Neutrophil (primary cell): Measurements from ENCODE around the gene FES.
"Not testable (repeated sequence)": the region's sequence is repeated elsewhere in the genome, so short reads cannot be mapped to it uniquely, and the experiment has no call there.

Source experiments
- H3K27ac ChIP-seq: fragments of 200-600 bp; sonication (generic); 2 replicates; pipeline ENCODE4 v1.5.1; 2016; ENCODE audit warnings: mild to moderate bottlenecking, moderate library complexity
- H3K27me3 ChIP-seq: fragments of 200-600 bp; sonication (generic); 2 replicates; pipeline ENCODE4 v1.6.0; 2016; ENCODE audit warnings: mild to moderate bottlenecking
- H3K36me3 ChIP-seq: fragments of 200-600 bp; sonication (generic); 2 replicates; pipeline ENCODE4 v1.5.1; 2017
- H3K4me1 ChIP-seq, 2 experiments: fragments of 200-600 bp in 1 of 2; sonication (generic) in 1 of 2; 1 replicate in 1 of 2; 2 replicates in 1 of 2; pipeline versions ENCODE4 v1.5.1 to v1.6.1; 2013 to 2016; ENCODE audit warnings: low read depth in 1 of 2, low read length in 1 of 2, mild to moderate bottlenecking in 1 of 2, moderate library complexity in 1 of 2; ENCODE audit not compliant: control insufficient read depth in 1 of 2, insufficient read depth in 1 of 2
- H3K4me3 ChIP-seq, 2 experiments: fragments of 200-600 bp in 1 of 2; sonication (generic) in 1 of 2; 1 replicate in 1 of 2; 2 replicates in 1 of 2; pipeline ENCODE4 v1.5.1; 2013 to 2016; ENCODE audit warnings: low read depth in 1 of 2, low read length in 1 of 2, mild to moderate bottlenecking in 1 of 2, moderate library complexity in 1 of 2
- H3K9me3 ChIP-seq: fragments of 200-600 bp; sonication (generic); 2 replicates; pipeline ENCODE4 v1.5.1; 2016
- CTCF ChIP-seq: fragments of 200-600 bp; sonication (generic); IDR thresholded peaks from 2 replicates; pipeline ENCODE4 v1.5.1; 2016; ENCODE audit warnings: antibody characterized with exemption

The FES gene

GRCh38 chr15:90917569-90917968, 33.3 kb downstream of the FES start:
- TF ChIP-seq CTCF: no peak

GRCh38 chr15:90918034-90918788, 33.9 kb downstream of the FES start:
- peaks cover 53% of the 10 kb centered on the region in 2 experiments for H3K4me1 ChIP-seq
- peak overlapping the region; percentile 94 for H3K27ac ChIP-seq
- no peaks in the 10 kb centered on the region for H3K27me3 ChIP-seq
- no peak for TF ChIP-seq CTCF
- H3K4me3 ChIP-seq: no peak overlapping the region
- peaks cover 66% of the 10 kb centered on the region for H3K36me3 ChIP-seq
- no peaks in the 10 kb centered on the region for H3K9me3 ChIP-seq

More at GRCh38 chr15:90917569-90917968, 33.3 kb downstream of the FES start:
- Histone ChIP-seq H3K27ac (peak overlapping the region; percentile 94), H3K4me3 (peak overlapping the region; percentile 9 to 57), H3K4me1 (peaks cover 59% of the 10 kb centered on the region in 2 experiments), H3K9me3 (no peaks in the 10 kb centered on the region), H3K36me3 (peaks cover 72% of the 10 kb centered on the region), H3K27me3 (no peaks in the 10 kb centered on the region)

GRCh38 chr15:90918835-90919234, 34.5 kb downstream of the FES start:
- Histone ChIP-seq H3K4me3 (no peak overlapping the region), H3K27ac (peak overlapping the region; percentile 94), H3K27me3 (no peaks in the 10 kb centered on the region), H3K36me3 (peaks cover 65% of the 10 kb centered on the region), H3K9me3 (no peaks in the 10 kb centered on the region), H3K4me1 (peaks cover 46% of the 10 kb centered on the region in 2 experiments)
- TF ChIP-seq CTCF: no peak

GRCh38 chr15:90921887-90922286, 37.6 kb downstream of the FES start:
- no peaks in the 10 kb centered on the region for H3K27me3 ChIP-seq
- H3K4me1 ChIP-seq: peaks cover 16% of the 10 kb centered on the region in 2 experiments
- peak overlapping the region; percentile 24 for H3K27ac ChIP-seq
- TF ChIP-seq CTCF: no peak
- no peaks in the 10 kb centered on the region for H3K9me3 ChIP-seq
- peaks cover 72% of the 10 kb centered on the region for H3K36me3 ChIP-seq
- H3K4me3 ChIP-seq: no peak overlapping the region

- Histone ChIP-seq H3K36me3 (peaks cover 63% of the 10 kb centered on the region), H3K27ac (peak overlapping the region; percentile 39)
- H3K4me1 ChIP-seq, H3K4me3 ChIP-seq, H3K27me3 ChIP-seq, H3K9me3 ChIP-seq: not testable (repeated sequence)
These were observed 38.5 kb downstream of the FES start for GRCh38 chr15:90922712-90923322.

GRCh38 chr15:90924375-90924774, 40.1 kb downstream of the FES start:
- Histone ChIP-seq H3K4me3 (no peak overlapping the region), H3K9me3 (no peaks in the 10 kb centered on the region), H3K27me3 (no peaks in the 10 kb centered on the region), H3K36me3 (peaks cover 47% of the 10 kb centered on the region), H3K27ac (no peak overlapping the region), H3K4me1 (peaks cover 18 to 21% of the 10 kb centered on the region in 2 experiments)
- TF ChIP-seq CTCF: no peak

- not testable (repeated sequence) for H3K9me3 ChIP-seq, H3K4me3 ChIP-seq, H3K27me3 ChIP-seq, H3K27ac ChIP-seq
- H3K4me1 ChIP-seq: peaks cover 41 to 42% of the 10 kb centered on the region in 2 experiments
- H3K36me3 ChIP-seq: peaks cover 23% of the 10 kb centered on the region
These were observed 42.5 kb downstream of the FES start for GRCh38 chr15:90926766-90927165.

GRCh38 chr15:90928106-90928505, 43.8 kb downstream of the FES start:
- H3K4me3 ChIP-seq: peak overlapping the region in 1 of 2 experiments; percentile 72
- peaks cover 15% of the 10 kb centered on the region for H3K36me3 ChIP-seq
- peaks cover 54 to 55% of the 10 kb centered on the region in 2 experiments for H3K4me1 ChIP-seq
- H3K9me3 ChIP-seq, H3K27me3 ChIP-seq: not testable (repeated sequence)
- peak overlapping the region; percentile 91 for H3K27ac ChIP-seq
